IMR-90 (cell line): ENCODE data around the gene MLST8. TPM values are rescaled to one million over a fixed set of nuclear protein-coding genes. Genes with fewer than 3 reads are reported as not detected.

Experiments
- ATAC-seq: fragments of 200-7000 bp; cut with Tn5 transposase; 2 replicates; pipeline ENCODE4 v1.9.1; 2020; ENCODE audit warnings: low read depth, mild to moderate bottlenecking, moderate library complexity
- BruUV-seq: library from RNA; stranded (reverse); fragments of 400-500 nt; replicated peaks from 2 replicates; lab custom pipeline; 2021; lab: Mats Ljungman, UMichigan
- CTCF ChIA-PET: fragments of 300-600 bp; formaldehyde crosslinking; extraction: SDS; loops from one replicate; lab custom pipeline; 2021; ENCODE audit warnings: antibody characterized with exemption; lab: Yijun Ruan, JAX
- POLR2A ChIA-PET: fragments of 300-600 bp; sonication (Branson Sonifier 250); formaldehyde crosslinking; loops from one replicate; lab custom pipeline; 2022; ENCODE audit warnings: antibody characterized with exemption; ENCODE audit not compliant: unreplicated experiment; lab: Charles Lee
- DNase-seq: peaks from one replicate; pipeline ENCODE4 v3.0.0; 2013
- H2AFZ ChIP-seq: replicated peaks from 2 replicates; pipeline ENCODE3; 2013; ENCODE audit warnings: low read length, mild to moderate bottlenecking; ENCODE audit not compliant: poor library complexity
- H2AK5ac ChIP-seq: 2 replicates; pipeline ENCODE4 v1.6.1; 2013; ENCODE audit warnings: low read depth, low read length, inconsistent platforms
- H2AK9ac ChIP-seq: replicated peaks from 2 replicates; pipeline ENCODE3; 2013; ENCODE audit warnings: mild to moderate bottlenecking, low read depth, low read length, moderate library complexity; ENCODE audit not compliant: poor library complexity
- H2BK120ac ChIP-seq: 2 replicates; pipeline ENCODE4 v1.6.1; 2013; ENCODE audit warnings: low read depth, low read length, inconsistent platforms
- H2BK15ac ChIP-seq: 3 replicates; pipeline ENCODE4 v1.6.1; 2013; ENCODE audit warnings: low read depth, low read length, inconsistent platforms
- H2BK20ac ChIP-seq: 2 replicates; pipeline ENCODE4 v1.6.1; 2013; ENCODE audit warnings: low read depth, mild to moderate bottlenecking, inconsistent platforms, low read length, moderate library complexity
- H2BK5ac ChIP-seq: 2 replicates; pipeline ENCODE4 v1.6.1; 2013; ENCODE audit warnings: mild to moderate bottlenecking, low read depth, low read length, inconsistent platforms; ENCODE audit not compliant: poor library complexity, severe bottlenecking
- H3K14ac ChIP-seq: replicated peaks from 2 replicates; pipeline ENCODE4 v1.6.1; 2013; ENCODE audit warnings: low read depth, low read length, inconsistent platforms
- H3K18ac ChIP-seq: 2 replicates; pipeline ENCODE4 v1.6.1; 2013; ENCODE audit warnings: low read depth, low read length, control low read depth
- H3K23ac ChIP-seq: 2 replicates; pipeline ENCODE4 v1.6.1; 2013; ENCODE audit warnings: low read depth, low read length, inconsistent platforms
- H3K27ac ChIP-seq: 2 replicates; pipeline ENCODE4 v1.5.1; 2013; ENCODE audit warnings: mild to moderate bottlenecking, control low read depth, low read length; ENCODE audit not compliant: insufficient read depth
- H3K27me3 ChIP-seq: 2 replicates; pipeline ENCODE4 v1.6.1; 2013; ENCODE audit warnings: low read length; ENCODE audit not compliant: control insufficient read depth, insufficient read depth
- H3K36me3 ChIP-seq: 2 replicates; pipeline ENCODE4 v1.6.1; 2013; ENCODE audit warnings: low read length, mixed read lengths; ENCODE audit not compliant: control insufficient read depth, insufficient read depth
- H3K4ac ChIP-seq: 2 replicates; pipeline ENCODE4 v1.6.1; 2013; ENCODE audit warnings: low read depth, low read length, inconsistent platforms
- H3K4me1 ChIP-seq: 2 replicates; pipeline ENCODE4 v1.6.1; 2013; ENCODE audit warnings: low read length, mixed read lengths; ENCODE audit not compliant: control insufficient read depth, insufficient read depth
- H3K4me2 ChIP-seq: 2 replicates; pipeline ENCODE4 v1.6.1; 2013; ENCODE audit warnings: low read depth, mild to moderate bottlenecking, control low read depth, low read length, moderate library complexity
- H3K4me3 ChIP-seq: 2 replicates; pipeline ENCODE4 v1.5.1; 2013; ENCODE audit warnings: low read depth, mild to moderate bottlenecking, control low read depth, low read length, moderate library complexity; ENCODE audit not compliant: insufficient read depth
- H3K56ac ChIP-seq: 2 replicates; pipeline ENCODE4 v1.6.1; 2013; ENCODE audit warnings: low read length, inconsistent platforms; ENCODE audit not compliant: insufficient read depth; ENCODE audit errors: extremely low read depth
- H3K79me1 ChIP-seq, 2 experiments: 2 replicates each; pipeline ENCODE4 v1.6.1; 2013; ENCODE audit warnings: low read length in 2 of 2, inconsistent platforms in 1 of 2, low read depth in 1 of 2
- H3K9ac ChIP-seq: 2 replicates; pipeline ENCODE4 v1.6.1; 2013; ENCODE audit warnings: low read depth, low read length, control low read depth
- H3K9me1 ChIP-seq: 2 replicates; pipeline ENCODE4 v1.6.1; 2013; ENCODE audit warnings: low read length, inconsistent platforms; ENCODE audit not compliant: insufficient read depth
- H3K9me3 ChIP-seq: 2 replicates; pipeline ENCODE4 v1.6.1; 2013; ENCODE audit warnings: low read length; ENCODE audit not compliant: control insufficient read depth, insufficient read depth
- H4K20me1 ChIP-seq: 2 replicates; pipeline ENCODE4 v1.6.1; 2013; ENCODE audit warnings: low read length, inconsistent platforms; ENCODE audit not compliant: insufficient read depth
- H4K5ac ChIP-seq: 2 replicates; pipeline ENCODE4 v1.6.1; 2013; ENCODE audit warnings: mild to moderate bottlenecking, low read depth, low read length, control low read depth
- H4K8ac ChIP-seq, 2 experiments: 2 replicates each; pipeline ENCODE4 v1.6.1; 2013; ENCODE audit warnings: low read depth in 2 of 2, low read length in 2 of 2, control low read depth in 1 of 2, inconsistent platforms in 1 of 2
- H4K91ac ChIP-seq: 2 replicates; pipeline ENCODE4 v1.6.1; 2013; ENCODE audit warnings: low read depth, low read length, inconsistent platforms; ENCODE audit not compliant: insufficient read depth
- CEBPB ChIP-seq: IDR thresholded peaks from 2 replicates; pipeline ENCODE4 v1.6.1; 2012; ENCODE audit warnings: low read depth, low read length, improper control_type of control experiment
- CTCF ChIP-seq: conservative IDR thresholded peaks from 2 replicates; pipeline ENCODE4 v1.5.1; 2012; ENCODE audit warnings: mild to moderate bottlenecking, low read depth, low read length, improper control_type of control experiment
- MAZ ChIP-seq: IDR thresholded peaks from 2 replicates; pipeline ENCODE4 v1.6.1; 2012; ENCODE audit warnings: low read depth, mild to moderate bottlenecking, low read length, improper control_type of control experiment, moderate library complexity, borderline replicate concordance
- RAD21 ChIP-seq: IDR thresholded peaks from 2 replicates; pipeline ENCODE4 v1.6.1; 2012; ENCODE audit warnings: low read length, improper control_type of control experiment
- RCOR1 ChIP-seq: IDR thresholded peaks from 2 replicates; pipeline ENCODE4 v1.6.1; 2012; ENCODE audit warnings: mild to moderate bottlenecking, low read length, improper control_type of control experiment; ENCODE audit not compliant: insufficient replicate concordance
- RFX5 ChIP-seq: IDR thresholded peaks from 2 replicates; pipeline ENCODE4 v1.8.0; 2012; ENCODE audit warnings: low read depth, mild to moderate bottlenecking, low read length, moderate library complexity
- WGBS, 2 experiments: methylation state at CpG; one replicate each; pipeline versions ENCODE4 v1.1.5 to v1.1.7; 2013; ENCODE audit warnings: missing lambda C conversion rate in 2 of 2; ENCODE audit not compliant: insufficient read length in 1 of 2; ENCODE audit errors: extremely low coverage in 2 of 2; 5-methylcytosine and 5-hydroxymethylcytosine counted together
- dilution Hi-C: fragments of 300-500 bp; cut with HindIII; formaldehyde crosslinking; loops from one replicate; pipeline ENCODE4 v1.14.3; 2018; ENCODE audit warnings: low sequenced_read_pairs; ENCODE audit not compliant: unreplicated experiment
- in situ Hi-C: fragments of 300-500 bp; cut with MboI; formaldehyde crosslinking; loops from 3 replicates; pipeline ENCODE4 v1.14.3; 2019; ENCODE audit warnings: low sequenced_read_pairs, inconsistent platforms, mixed read lengths
- intact Hi-C: fragments of 100-400 bp; cut with micrococcal nuclease; formaldehyde crosslinking; loops from 2 replicates; pipeline ENCODE4 v1.10.0; 2022
- polyA plus RNA-seq, 3 experiments: library from polyadenylated mRNA; depleted of rRNA; stranded (reverse); fragments of >200 nt; gene quantifications; 2 replicates each; pipeline ENCODE4 v1.2.3, GENCODE V29; 2012; ENCODE audit warnings: low replicate concordance in 1 of 3
- total RNA-seq: library from RNA; depleted of rRNA; stranded (reverse); fragments of >200 nt; gene quantifications from 2 replicates; pipeline ENCODE4 v1.2.3, GENCODE V29; 2012

MLST8 gene
- total and polyA plus RNA-seq, 2 of the 4 experiments (the other 2 are of a cell fraction) = 34.4 to 93.7 TPM

GRCh38 chr16:2242598-2242997, 37.3 kb downstream of the MLST8 start:
- peaks cover 50% of the 10 kb centered on the region for H3K36me3 ChIP-seq
- H4K91ac ChIP-seq = no peak overlapping the region
- dilution Hi-C loops (no loop called here), in situ Hi-C loops (no loop called here), intact Hi-C loops (no loop called here)
- no peak overlapping the region for H4K8ac ChIP-seq
- TF ChIP-seq CTCF = no peak
- TF ChIP-seq MAZ = no peak
- no peak for TF ChIP-seq RAD21
- TF ChIP-seq RFX5 = no peak
- TF ChIP-seq CEBPB = no peak
- TF ChIP-seq RCOR1 = no peak
- H3K23ac ChIP-seq = no peak overlapping the region
- no peaks in the 10 kb centered on the region; the same call in none of the 2 replicates for H4K20me1 ChIP-seq
- DNase-seq = no peak
- WGBS, 2 experiments = 89% methylated on average over 6 of the region's 11 CpGs; no CpG with 5 or more reads in 1 of the 2 experiments
- H3K18ac ChIP-seq = no peak overlapping the region
- BruUV-seq = no TSS peak
- no peak overlapping the region for H3K4me2 ChIP-seq
- H2BK20ac ChIP-seq = no peak overlapping the region
- no peaks in the 10 kb centered on the region for H3K4me1 ChIP-seq
- H3K9ac ChIP-seq = no peak overlapping the region
- H3K27me3 ChIP-seq = peaks cover under 1% of the 10 kb centered on the region; the same call in 1 of the 2 replicates
- no peak overlapping the region for H2AFZ ChIP-seq
- H3K4ac ChIP-seq = no peak overlapping the region
- H3K9me3 ChIP-seq = no peaks in the 10 kb centered on the region
- no peak overlapping the region for H4K5ac ChIP-seq
- ChIA-PET POLR2A (no interaction called here), CTCF (no interaction called here)
- no peak overlapping the region for H2AK5ac ChIP-seq
- no peak overlapping the region for H3K4me3 ChIP-seq
- no peak overlapping the region for H3K14ac ChIP-seq
- no peak overlapping the region for H2BK15ac ChIP-seq
- no peak overlapping the region for H2BK120ac ChIP-seq
- ATAC-seq = no peak
- H2AK9ac ChIP-seq = no peak overlapping the region
- no peak overlapping the region for H2BK5ac ChIP-seq
- H3K79me1 ChIP-seq = peaks cover 10 to 23% of the 10 kb centered on the region in 2 experiments
- no peak overlapping the region for H3K56ac ChIP-seq
- no peak overlapping the region for H3K27ac ChIP-seq
- H3K9me1 ChIP-seq = no peaks in the 10 kb centered on the region
